VCaP (cell line): ENCODE data around the gene ZNF749.
A peak's percentile ranks its signal among the peaks of the same experiment; 100 is the strongest.

ENCODE experiments used
- H3K27ac ChIP-seq: fragments of 450-650 bp; 2 replicates; pipeline ENCODE4 v1.5.1; 2017
- TF ChIP-seq, protein P1 (sequence below): fragments of 450-650 bp; conservative IDR thresholded peaks from 2 replicates; pipeline ENCODE4 v1.5.1; 2017; ENCODE audit warnings: mild to moderate bottlenecking, moderate library complexity

Gene ZNF749

DNA sequence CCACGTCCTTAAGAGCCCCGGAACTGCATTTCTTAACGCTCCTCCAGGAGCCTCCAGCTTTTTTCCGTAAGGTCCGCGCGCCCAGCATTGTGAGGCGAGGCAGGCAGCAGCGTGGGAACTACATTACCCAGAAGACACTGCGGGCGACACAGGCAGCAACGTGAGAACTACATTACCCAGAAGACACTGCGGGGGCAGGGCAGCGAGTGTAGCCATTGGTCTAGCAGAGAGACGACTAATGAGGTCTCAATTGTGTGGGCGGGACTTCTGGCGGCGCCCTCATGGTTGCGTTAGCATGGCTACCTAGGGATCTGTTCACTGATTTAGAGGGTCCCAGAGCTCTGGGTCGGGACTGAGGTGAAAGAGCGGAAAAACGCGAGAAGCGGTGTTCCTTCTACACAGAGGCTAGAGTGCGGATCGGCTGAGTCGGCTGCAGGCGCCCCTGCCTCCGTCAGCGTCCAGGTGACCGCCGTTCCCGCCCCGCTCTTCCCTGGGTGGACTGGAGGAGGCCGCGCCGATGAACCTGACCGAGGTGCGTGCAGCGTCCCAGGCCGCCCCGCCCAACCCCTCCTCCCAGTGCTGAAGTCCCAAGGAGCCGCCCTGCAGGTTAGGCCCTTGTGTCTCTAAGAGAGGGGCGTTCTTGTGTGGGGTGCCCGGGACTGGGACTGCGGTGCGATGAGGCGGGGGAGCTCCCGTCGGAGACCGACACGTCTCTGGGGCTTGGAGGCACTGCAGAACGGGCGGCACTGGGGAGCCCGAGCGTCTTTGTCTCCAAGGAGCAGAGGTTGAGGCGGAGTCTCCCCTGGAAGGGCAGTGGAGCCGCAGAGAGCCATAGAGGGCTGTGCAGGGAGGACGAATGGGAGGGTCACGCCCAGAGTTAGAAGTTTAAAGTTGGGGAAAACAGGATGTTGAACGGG, at the start of gene ZNF749:
Gene ZNF749, plus strand, starts transcription at position 264 of the 917 bp plus-strand sequence. Its CDS starts 254 bp downstream, at position 518.
- TF ChIP-seq, protein P1, sequence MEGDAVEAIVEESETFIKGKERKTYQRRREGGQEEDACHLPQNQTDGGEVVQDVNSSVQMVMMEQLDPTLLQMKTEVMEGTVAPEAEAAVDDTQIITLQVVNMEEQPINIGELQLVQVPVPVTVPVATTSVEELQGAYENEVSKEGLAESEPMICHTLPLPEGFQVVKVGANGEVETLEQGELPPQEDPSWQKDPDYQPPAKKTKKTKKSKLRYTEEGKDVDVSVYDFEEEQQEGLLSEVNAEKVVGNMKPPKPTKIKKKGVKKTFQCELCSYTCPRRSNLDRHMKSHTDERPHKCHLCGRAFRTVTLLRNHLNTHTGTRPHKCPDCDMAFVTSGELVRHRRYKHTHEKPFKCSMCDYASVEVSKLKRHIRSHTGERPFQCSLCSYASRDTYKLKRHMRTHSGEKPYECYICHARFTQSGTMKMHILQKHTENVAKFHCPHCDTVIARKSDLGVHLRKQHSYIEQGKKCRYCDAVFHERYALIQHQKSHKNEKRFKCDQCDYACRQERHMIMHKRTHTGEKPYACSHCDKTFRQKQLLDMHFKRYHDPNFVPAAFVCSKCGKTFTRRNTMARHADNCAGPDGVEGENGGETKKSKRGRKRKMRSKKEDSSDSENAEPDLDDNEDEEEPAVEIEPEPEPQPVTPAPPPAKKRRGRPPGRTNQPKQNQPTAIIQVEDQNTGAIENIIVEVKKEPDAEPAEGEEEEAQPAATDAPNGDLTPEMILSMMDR: no peak
- H3K27ac ChIP-seq: peak within 1 kb of the TSS; percentile 82

DNA sequence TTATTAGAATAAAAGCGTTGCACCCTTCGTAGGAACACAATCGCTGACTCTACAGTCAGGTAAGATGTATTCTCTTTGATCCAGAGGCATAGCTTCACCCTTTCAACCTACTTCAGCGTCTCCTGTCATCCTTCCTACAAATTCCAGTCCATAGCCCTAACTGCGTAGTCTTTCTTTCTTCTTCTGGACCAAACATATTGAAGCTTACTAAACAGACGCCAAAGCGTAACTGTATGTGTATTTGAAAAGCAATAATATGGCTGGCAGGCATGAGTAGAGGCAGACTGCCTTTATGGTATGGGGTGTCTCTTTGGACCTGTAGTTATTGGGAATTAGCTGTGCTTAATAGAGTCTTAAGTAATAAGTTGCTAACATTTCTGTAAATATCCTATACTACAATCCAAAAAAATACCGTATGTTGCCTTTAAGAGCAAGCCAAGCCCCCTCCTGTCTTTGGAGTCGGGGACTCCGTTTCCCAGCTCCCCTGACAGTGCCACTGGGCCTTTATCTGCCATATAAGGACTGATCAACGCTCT, 45.9 kb upstream of the ZNF749 start:
- TF ChIP-seq, protein P1: no peak
- H3K27ac ChIP-seq: peak overlapping the region; percentile 84

DNA sequence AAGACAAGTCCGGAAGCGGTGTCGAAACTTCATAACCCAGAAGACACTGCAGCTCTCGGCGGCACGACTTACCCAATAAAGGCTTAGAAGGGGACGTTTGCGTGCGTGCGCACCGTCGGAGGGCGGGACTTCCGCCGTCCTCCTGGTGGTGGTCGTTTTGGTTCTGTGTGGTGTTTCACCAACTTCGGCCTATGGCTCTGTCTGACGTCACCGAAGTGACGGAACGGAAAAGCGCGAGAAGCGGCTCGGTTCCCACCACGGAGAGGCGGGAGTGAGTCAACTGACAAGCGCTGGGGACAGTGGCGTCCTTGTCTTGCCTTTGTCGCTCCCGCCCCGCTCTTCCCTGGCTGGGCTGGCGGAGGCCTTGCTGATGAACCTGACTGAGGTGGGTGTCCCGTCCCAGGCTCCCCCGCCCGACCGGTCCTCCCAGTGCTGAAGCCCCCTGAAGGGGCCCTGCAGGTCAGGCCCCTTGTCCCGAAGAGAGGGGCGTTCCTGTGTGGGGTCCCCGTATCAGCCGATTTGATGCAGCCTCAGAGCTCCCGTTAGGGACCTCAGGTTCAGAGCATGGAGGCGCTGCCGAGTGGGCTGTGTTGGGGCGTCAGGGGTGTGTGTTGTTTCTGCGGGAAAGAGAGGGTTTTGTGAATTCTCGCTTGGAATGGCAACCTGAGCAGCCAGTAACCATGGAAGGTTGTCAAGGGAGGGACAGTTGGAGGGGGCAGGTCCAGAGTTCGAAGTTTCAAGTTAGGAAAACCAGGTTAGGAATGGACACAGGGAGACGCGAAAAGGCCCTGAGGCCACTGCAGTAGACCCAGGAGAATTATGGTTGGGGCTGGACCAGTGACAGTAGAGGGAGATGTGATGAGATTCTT, 45.2 kb upstream of the ZNF749 start, which contains the start of gene ZNF548:
Gene ZNF548, plus strand, starts transcription at position 125 of the 869 bp plus-strand sequence. Its CDS starts 246 bp downstream, at position 371.
- H3K27ac ChIP-seq: peak within 1 kb of the TSS; percentile 84
- TF ChIP-seq, protein P1: no peak; the same call in 1 of the 2 replicates

DNA sequence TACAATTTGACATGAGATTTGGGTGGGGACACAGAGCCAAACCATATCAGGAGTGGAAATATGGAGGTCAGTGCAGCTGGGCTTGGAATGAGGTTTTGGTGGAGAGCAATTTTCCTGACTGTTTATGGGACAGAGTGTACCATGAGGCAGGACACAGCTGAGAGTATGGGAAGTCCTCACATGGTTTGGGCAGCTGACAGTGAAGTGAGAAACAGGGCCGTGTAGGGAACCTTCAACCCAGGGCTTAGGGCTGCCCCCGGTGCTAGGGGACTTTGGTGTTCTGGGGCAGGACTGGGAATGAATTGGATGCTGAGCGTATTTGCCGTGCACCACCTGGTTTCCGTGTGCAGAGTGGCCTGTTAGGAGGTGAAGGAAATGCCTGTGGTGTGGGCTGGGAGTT, 39.4 kb upstream of the ZNF749 start:
- no peak overlapping the region for H3K27ac ChIP-seq
- TF ChIP-seq, protein P1: no peak

DNA sequence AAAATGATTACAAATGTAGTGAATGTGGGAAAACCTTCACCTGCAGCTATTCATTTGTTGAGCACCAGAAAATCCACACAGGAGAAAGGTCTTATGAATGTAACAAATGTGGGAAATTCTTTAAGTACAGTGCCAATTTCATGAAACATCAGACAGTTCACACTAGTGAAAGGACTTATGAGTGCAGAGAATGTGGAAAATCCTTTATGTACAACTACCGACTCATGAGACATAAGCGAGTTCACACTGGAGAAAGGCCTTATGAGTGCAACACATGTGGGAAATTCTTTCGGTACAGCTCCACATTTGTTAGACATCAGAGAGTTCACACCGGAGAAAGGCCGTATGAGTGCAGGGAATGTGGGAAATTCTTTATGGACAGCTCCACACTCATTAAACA, 36.3 kb upstream of the ZNF749 start:
- TF ChIP-seq, protein P1: no peak
- H3K27ac ChIP-seq: no peak overlapping the region

DNA sequence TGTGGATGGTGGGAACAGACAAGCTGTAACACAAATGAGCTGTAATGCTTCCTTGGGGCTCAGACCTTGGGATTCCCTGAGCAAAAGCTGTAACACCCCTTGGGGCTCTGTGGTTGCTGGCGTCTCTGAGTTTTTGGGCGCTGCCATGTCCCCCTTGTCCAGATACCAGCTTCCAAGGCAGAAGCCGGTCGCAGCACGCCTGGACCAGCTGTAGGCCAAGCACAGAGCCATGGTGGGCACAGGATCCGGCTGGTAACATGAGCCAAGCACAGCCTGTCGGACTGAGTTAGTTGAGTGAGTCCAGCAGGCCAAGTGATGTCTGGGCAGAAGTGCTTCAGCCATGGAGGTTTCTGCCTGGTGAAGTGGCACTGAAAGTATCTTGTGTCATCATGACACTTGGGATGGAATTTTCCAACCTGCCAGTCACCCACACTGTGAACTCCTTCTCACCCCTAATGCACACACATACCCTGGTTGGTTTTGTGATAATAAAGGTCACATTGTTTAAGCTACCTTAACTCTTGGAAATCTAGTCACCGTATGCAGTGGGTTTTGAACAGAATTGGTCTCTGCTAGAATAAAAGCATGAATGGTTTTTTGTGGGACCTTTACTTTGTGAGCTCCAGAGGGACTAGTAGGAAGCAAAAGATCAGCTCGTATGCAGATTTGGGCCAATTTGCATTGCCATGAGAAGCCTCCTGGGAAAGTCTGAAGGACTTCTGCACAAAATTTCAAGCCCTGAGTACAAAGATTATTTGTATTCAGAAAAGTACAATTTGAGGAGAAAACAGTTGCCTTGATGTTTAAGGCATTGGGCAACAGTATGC, 31.2 kb upstream of the ZNF749 start:
- TF ChIP-seq, protein P1: no peak
- no peak overlapping the region for H3K27ac ChIP-seq
